22Rv1 (cell line): ENCODE results near the gene JARID2.

Experiments
- H3K27ac ChIP-seq: fragments of 450-650 bp; 2 replicates; pipeline ENCODE4 v1.5.1; 2017
- CTCF ChIP-seq: fragments of 450-650 bp; IDR thresholded peaks from 2 replicates; pipeline ENCODE4 v1.5.1; 2017; ENCODE audit warnings: mild to moderate bottlenecking
- ZFX ChIP-seq: fragments of 450-650 bp; IDR thresholded peaks from 2 replicates; pipeline ENCODE4 v1.6.1; 2017; ENCODE audit warnings: antibody characterized with exemption, borderline replicate concordance

The JARID2 gene

GRCh38 chr6:15245361-15246216 is at the start of gene JARID2:
Gene JARID2 (plus strand): TSS chr6:15246069. CDS start chr6:15246540, 471 bp downstream.
- peak within 1 kb of the TSS; percentile 76 for H3K27ac ChIP-seq
- TF ChIP-seq ZFX (no peak), CTCF (no peak)

GRCh38 chr6:15200087-15200486 is 45.8 kb upstream of the JARID2 start:
- TF ChIP-seq CTCF (no peak), ZFX (no peak)
- no peak overlapping the region for H3K27ac ChIP-seq

GRCh38 chr6:15205321-15205720 is 40.5 kb upstream of the JARID2 start:
- TF ChIP-seq ZFX (no peak), CTCF (no peak)
- H3K27ac ChIP-seq: no peak overlapping the region

- TF ChIP-seq CTCF: no peak
- TF ChIP-seq ZFX: no peak
- no peak overlapping the region for H3K27ac ChIP-seq
These were observed 39.0 kb upstream of the JARID2 start for GRCh38 chr6:15206887-15207286.

- TF ChIP-seq CTCF (no peak), ZFX (no peak)
- no peak overlapping the region for H3K27ac ChIP-seq
These were observed 37.9 kb upstream of the JARID2 start for GRCh38 chr6:15207923-15208322.

- no peak for TF ChIP-seq CTCF
- TF ChIP-seq ZFX: no peak
- no peak overlapping the region for H3K27ac ChIP-seq
These were observed 31.9 kb upstream of the JARID2 start for GRCh38 chr6:15213838-15214400.

GRCh38 chr6:15218401-15218800 is 27.5 kb upstream of the JARID2 start:
- no peak for TF ChIP-seq ZFX
- no peak for TF ChIP-seq CTCF
- no peak overlapping the region for H3K27ac ChIP-seq
